Neural progenitor cell (in vitro differentiated cells): Measurements from ENCODE around the gene ARID5B. TPM values are rescaled to one million over a fixed set of nuclear protein-coding genes. Genes with fewer than 3 reads are reported as not detected.

Experiments
- DNase-seq: peaks from one replicate; pipeline ENCODE4 v3.0.0-alpha.2; 2016; ENCODE audit warnings: low spot score
- H2AFZ ChIP-seq: fragments of 200-600 bp; sonication (generic); replicated peaks from 2 replicates; pipeline ENCODE4 v1.6.1; 2016; ENCODE audit warnings: antibody characterized with exemption
- H3F3A ChIP-seq: fragments of 200-600 bp; sonication (generic); 2 replicates; pipeline ENCODE4 v1.6.1; 2016; ENCODE audit warnings: antibody characterized with exemption, low read depth
- H3K27ac ChIP-seq: fragments of 200-600 bp; sonication (generic); 2 replicates; pipeline ENCODE4 v1.5.1; 2016; ENCODE audit warnings: mild to moderate bottlenecking
- H3K27me3 ChIP-seq: fragments of 200-600 bp; sonication (generic); 2 replicates; pipeline ENCODE4 v1.6.1; 2016; ENCODE audit warnings: mild to moderate bottlenecking, moderate library complexity
- H3K36me3 ChIP-seq: fragments of 200-600 bp; sonication (generic); 2 replicates; pipeline ENCODE4 v1.5.1; 2016
- H3K4me1 ChIP-seq: fragments of 200-600 bp; sonication (generic); 2 replicates; pipeline ENCODE4 v1.6.1; 2016; ENCODE audit warnings: mixed run types
- H3K4me2 ChIP-seq: fragments of 200-600 bp; sonication (generic); 2 replicates; pipeline ENCODE4 v1.6.1; 2016
- H3K4me3 ChIP-seq: fragments of 200-600 bp; sonication (generic); 2 replicates; pipeline ENCODE4 v1.5.1; 2016
- H3K79me2 ChIP-seq: fragments of 200-600 bp; sonication (generic); 2 replicates; pipeline ENCODE4 v1.6.1; 2016; ENCODE audit warnings: low read depth
- H3K9ac ChIP-seq: fragments of 200-600 bp; sonication (generic); 2 replicates; pipeline ENCODE4 v1.6.1; 2016
- H3K9me3 ChIP-seq: fragments of 200-600 bp; sonication (generic); 2 replicates; pipeline ENCODE4 v1.5.1; 2016; ENCODE audit warnings: low read depth
- H4K20me1 ChIP-seq: fragments of 200-600 bp; sonication (generic); 2 replicates; pipeline ENCODE4 v1.6.1; 2016; ENCODE audit warnings: low read depth
- H3K27ac Mint-ChIP-seq: 3 replicates; pipeline ENCODE4 v1.8.0; 2021; ENCODE audit warnings: mixed read lengths
- H3K27me3 Mint-ChIP-seq: 2 replicates; pipeline ENCODE4 v1.8.0; 2022; ENCODE audit warnings: low read depth, mild to moderate bottlenecking, inconsistent platforms, moderate library complexity, mixed read lengths; ENCODE audit not compliant: insufficient read depth
- H3K36me3 Mint-ChIP-seq: 3 replicates; pipeline ENCODE4 v1.8.0; 2021; ENCODE audit warnings: mixed read lengths
- H3K4me1 Mint-ChIP-seq: 3 replicates; pipeline ENCODE4 v1.8.0; 2021; ENCODE audit warnings: mixed read lengths
- H3K4me3 Mint-ChIP-seq: 3 replicates; pipeline ENCODE4 v1.8.0; 2021; ENCODE audit warnings: mild to moderate bottlenecking, moderate library complexity, mixed read lengths
- H3K9me3 Mint-ChIP-seq: 3 replicates; pipeline ENCODE4 v1.8.0; 2020; ENCODE audit warnings: mixed read lengths
- CTCF ChIP-seq: fragments of 200-600 bp; sonication (generic); IDR thresholded peaks from 2 replicates; pipeline ENCODE4 v1.5.1; 2017; ENCODE audit warnings: antibody characterized with exemption, mild to moderate bottlenecking
- EZH2 ChIP-seq: fragments of 200-600 bp; sonication (generic); IDR thresholded peaks from 2 replicates; pipeline ENCODE4 v1.6.1; 2017; ENCODE audit warnings: antibody characterized with exemption, mild to moderate bottlenecking, moderate library complexity
- EZH2phosphoT487 ChIP-seq: fragments of 200-600 bp; sonication (generic); IDR thresholded peaks from 2 replicates; pipeline ENCODE4 v1.6.1; 2017; ENCODE audit warnings: antibody characterized with exemption
- total RNA-seq: library from RNA; depleted of rRNA; stranded (reverse); fragments of >200 nt; gene quantifications from 2 replicates; pipeline ENCODE4 v1.2.3, GENCODE V29; 2015; ENCODE audit warnings: low replicate concordance

ARID5B gene
- total RNA-seq, 1 donor from 2014 or later = 1.5 TPM

GRCh38 chr10:62130948-62131347, 229.4 kb downstream of the ARID5B start:
- no peaks in the 10 kb centered on the region for H3K79me2 ChIP-seq
- no peaks in the 10 kb centered on the region for H3K9me3 ChIP-seq
- no peak overlapping the region for H3K27ac Mint-ChIP-seq
- no peak overlapping the region for H3K4me3 ChIP-seq
- TF ChIP-seq CTCF (no peak), EZH2phosphoT487 (no peak), EZH2 (no peak)
- no peaks in the 10 kb centered on the region for H3K36me3 Mint-ChIP-seq
- H3K4me1 ChIP-seq = no peaks in the 10 kb centered on the region
- no peak overlapping the region for H3K9ac ChIP-seq
- H3K36me3 ChIP-seq = no peaks in the 10 kb centered on the region
- DNase-seq = no peak
- H3K9me3 Mint-ChIP-seq = peaks cover 5% of the 10 kb centered on the region
- H4K20me1 ChIP-seq = no peaks in the 10 kb centered on the region
- no peak overlapping the region for H2AFZ ChIP-seq
- H3K4me2 ChIP-seq = no peak overlapping the region
- no peak overlapping the region for H3K4me3 Mint-ChIP-seq
- no peaks in the 10 kb centered on the region for H3K27me3 Mint-ChIP-seq
- H3K4me1 Mint-ChIP-seq = no peaks in the 10 kb centered on the region
- H3F3A ChIP-seq = no peaks in the 10 kb centered on the region
- H3K27me3 ChIP-seq = no peaks in the 10 kb centered on the region
- no peak overlapping the region for H3K27ac ChIP-seq

GRCh38 chr10:62131724-62132123, 230.2 kb downstream of the ARID5B start:
- Histone ChIP-seq H2AFZ (no peak overlapping the region), H3K36me3 (no peaks in the 10 kb centered on the region), H3K27ac (no peak overlapping the region), H3K27me3 (no peaks in the 10 kb centered on the region), H3K4me2 (no peak overlapping the region), H4K20me1 (no peaks in the 10 kb centered on the region), H3K4me3 (no peak overlapping the region), H3K79me2 (no peaks in the 10 kb centered on the region), H3K9me3 (no peaks in the 10 kb centered on the region), H3K9ac (no peak overlapping the region), H3F3A (no peaks in the 10 kb centered on the region), H3K4me1 (no peaks in the 10 kb centered on the region)
- Mint-ChIP-seq H3K4me3 (no peak overlapping the region), H3K27me3 (no peaks in the 10 kb centered on the region), H3K4me1 (no peaks in the 10 kb centered on the region), H3K36me3 (no peaks in the 10 kb centered on the region), H3K9me3 (peaks cover 5% of the 10 kb centered on the region), H3K27ac (no peak overlapping the region)
- no peak for DNase-seq
- TF ChIP-seq EZH2phosphoT487 (no peak), EZH2 (no peak), CTCF (no peak)

GRCh38 chr10:62133618-62134017, 232.1 kb downstream of the ARID5B start:
- H3K4me3 ChIP-seq = no peak overlapping the region
- H3K4me3 Mint-ChIP-seq = no peak overlapping the region
- H3K9me3 ChIP-seq = no peaks in the 10 kb centered on the region
- no peaks in the 10 kb centered on the region for H3K36me3 ChIP-seq
- no peaks in the 10 kb centered on the region for H3K36me3 Mint-ChIP-seq
- H3F3A ChIP-seq = no peaks in the 10 kb centered on the region
- no peak overlapping the region for H3K27ac ChIP-seq
- no peaks in the 10 kb centered on the region for H3K27me3 Mint-ChIP-seq
- no peak overlapping the region for H3K4me2 ChIP-seq
- H3K9ac ChIP-seq = no peak overlapping the region
- H3K4me1 ChIP-seq = no peaks in the 10 kb centered on the region
- H3K27me3 ChIP-seq = no peaks in the 10 kb centered on the region
- no peak overlapping the region for H2AFZ ChIP-seq
- H3K4me1 Mint-ChIP-seq = no peaks in the 10 kb centered on the region
- H3K79me2 ChIP-seq = no peaks in the 10 kb centered on the region
- TF ChIP-seq EZH2 (no peak), CTCF (no peak), EZH2phosphoT487 (no peak)
- no peak for DNase-seq
- peaks cover 5% of the 10 kb centered on the region for H3K9me3 Mint-ChIP-seq
- H3K27ac Mint-ChIP-seq = no peak overlapping the region
- no peaks in the 10 kb centered on the region for H4K20me1 ChIP-seq
